Progenitor cell of endocrine pancreas (in vitro differentiated cells): Measurements from ENCODE around the gene CLEC16A. TPM values are rescaled to one million over a fixed set of nuclear protein-coding genes. Genes with fewer than 3 reads are reported as not detected.

Source experiments
- DNase-seq: peaks from one replicate; pipeline ENCODE4 v3.0.0; 2021; ENCODE audit warnings: low spot score; ENCODE audit not compliant: unreplicated experiment
- H3K27ac Mint-ChIP-seq: 2 replicates; pipeline ENCODE4 v1.8.0; 2021; ENCODE audit warnings: mild to moderate bottlenecking, moderate library complexity, mixed read lengths
- H3K27me3 Mint-ChIP-seq: 2 replicates; pipeline ENCODE4 v1.8.0; 2021; ENCODE audit warnings: mixed read lengths
- H3K36me3 Mint-ChIP-seq: 2 replicates; pipeline ENCODE4 v1.8.0; 2022; ENCODE audit warnings: mixed read lengths; ENCODE audit not compliant: insufficient read depth
- H3K4me1 Mint-ChIP-seq: 2 replicates; pipeline ENCODE4 v1.8.0; 2021; ENCODE audit warnings: low read depth, mixed read lengths
- H3K4me3 Mint-ChIP-seq: 2 replicates; pipeline ENCODE4 v1.8.0; 2021; ENCODE audit warnings: low read depth, mild to moderate bottlenecking, moderate library complexity, mixed read lengths
- H3K9me3 Mint-ChIP-seq: 2 replicates; pipeline ENCODE4 v1.8.0; 2021; ENCODE audit warnings: low read depth, mixed read lengths
- CTCF ChIP-seq: fragments of 200-600 bp; sonication (generic); IDR thresholded peaks from one replicate; pipeline ENCODE4 v1.5.0; 2021; ENCODE audit warnings: antibody characterized with exemption, mild to moderate bottlenecking; ENCODE audit not compliant: unreplicated experiment
- total RNA-seq: library from RNA; stranded (reverse); gene quantifications from 2 replicates; pipeline ENCODE4 v1.2.1, GENCODE V29; 2021

CLEC16A gene
- total RNA-seq, 1 donor from 2014 or later: 34.3 TPM

GRCh38 chr16:11011326-11011725 lies 67.0 kb downstream of the CLEC16A start:
- Mint-ChIP-seq H3K4me1 (no peaks in the 10 kb centered on the region), H3K4me3 (no peak overlapping the region), H3K27ac (no peak overlapping the region), H3K36me3 (peaks cover 12% of the 10 kb centered on the region), H3K27me3 (no peaks in the 10 kb centered on the region), H3K9me3 (no peaks in the 10 kb centered on the region)
- no peak for TF ChIP-seq CTCF
- no peak for DNase-seq

DNA sequence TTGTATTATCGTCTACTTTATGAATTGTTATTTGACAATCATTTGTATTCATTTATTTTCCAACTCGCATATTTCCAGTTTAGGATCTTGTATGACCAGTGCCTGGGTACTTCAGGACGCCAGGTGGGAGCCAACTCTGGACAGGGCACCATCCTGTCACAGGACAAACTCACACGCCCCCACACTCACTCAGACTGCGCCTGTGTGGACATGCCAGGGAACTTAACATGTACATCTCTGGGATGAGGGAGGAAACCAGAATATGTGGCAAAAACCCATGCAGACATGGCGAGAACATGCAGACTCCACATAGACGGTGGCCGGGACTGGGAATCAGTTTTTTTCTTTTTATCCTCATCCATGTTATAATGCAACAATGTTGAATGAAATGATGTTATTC lies 68.5 kb downstream of the CLEC16A start:
- Mint-ChIP-seq H3K9me3 (no peaks in the 10 kb centered on the region), H3K4me1 (peaks cover 3% of the 10 kb centered on the region), H3K4me3 (no peak overlapping the region), H3K27me3 (no peaks in the 10 kb centered on the region), H3K27ac (no peak overlapping the region), H3K36me3 (peaks cover 11% of the 10 kb centered on the region)
- no peak for DNase-seq
- TF ChIP-seq CTCF: no peak

GRCh38 chr16:11014136-11014535 lies 69.8 kb downstream of the CLEC16A start:
- Mint-ChIP-seq H3K27ac (no peak overlapping the region), H3K36me3 (peaks cover 11% of the 10 kb centered on the region), H3K4me1 (peaks cover 3% of the 10 kb centered on the region)

GRCh38 chr16:11015076-11015475 lies 70.7 kb downstream of the CLEC16A start:
- no peaks in the 10 kb centered on the region for H3K27me3 Mint-ChIP-seq
- H3K9me3 Mint-ChIP-seq: no peaks in the 10 kb centered on the region
- H3K4me1 Mint-ChIP-seq: peaks cover 3% of the 10 kb centered on the region
- no peak for DNase-seq
- H3K36me3 Mint-ChIP-seq: peaks cover 11% of the 10 kb centered on the region
- TF ChIP-seq CTCF: no peak
- H3K4me3 Mint-ChIP-seq: no peak overlapping the region
- no peak overlapping the region for H3K27ac Mint-ChIP-seq

More at GRCh38 chr16:11014136-11014535, 69.8 kb downstream of the CLEC16A start:
- Mint-ChIP-seq H3K27me3 (no peaks in the 10 kb centered on the region), H3K4me3 (no peak overlapping the region), H3K9me3 (no peaks in the 10 kb centered on the region)
- no peak for TF ChIP-seq CTCF
- no peak for DNase-seq

DNA sequence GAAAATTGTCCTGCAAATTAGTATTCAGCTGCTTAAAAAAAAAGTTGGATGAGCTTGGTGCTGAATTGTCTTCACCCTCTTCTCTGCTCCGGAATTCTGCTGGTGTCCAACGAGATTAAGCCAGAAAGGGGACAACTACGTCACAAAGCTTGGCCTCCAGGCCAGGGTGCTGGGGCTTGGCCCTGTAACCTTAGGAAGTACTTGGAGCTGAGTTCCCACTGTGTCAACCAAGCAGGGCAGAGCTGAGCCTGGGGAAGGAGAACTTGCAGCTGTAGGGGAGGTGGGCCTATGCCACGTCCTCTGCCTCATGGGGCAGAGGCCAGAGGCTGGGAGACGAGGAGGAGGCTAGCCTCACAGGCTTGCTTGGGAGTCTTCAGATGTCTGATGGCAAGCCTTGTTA lies 71.2 kb downstream of the CLEC16A start:
- H3K27ac Mint-ChIP-seq: no peak overlapping the region
- peaks cover 3% of the 10 kb centered on the region for H3K4me1 Mint-ChIP-seq
- no peaks in the 10 kb centered on the region for H3K27me3 Mint-ChIP-seq

More for the DNA sequence above, 71.2 kb downstream of the CLEC16A start:
- no peak for TF ChIP-seq CTCF
- no peak for DNase-seq
- Mint-ChIP-seq H3K36me3 (peaks cover 14% of the 10 kb centered on the region), H3K4me3 (no peak overlapping the region), H3K9me3 (no peaks in the 10 kb centered on the region)
